NCI-H510A (cell line): Measurements from ENCODE around the gene STX3.
"Not testable (repeated sequence)": the region's sequence is repeated elsewhere in the genome, so short reads cannot be mapped to it uniquely, and the experiment has no call there.

Source experiments
- DNase-seq: peaks from one replicate; lab custom pipeline; 2025; lab: John Stamatoyannopoulos, UW

Gene STX3

DNA sequence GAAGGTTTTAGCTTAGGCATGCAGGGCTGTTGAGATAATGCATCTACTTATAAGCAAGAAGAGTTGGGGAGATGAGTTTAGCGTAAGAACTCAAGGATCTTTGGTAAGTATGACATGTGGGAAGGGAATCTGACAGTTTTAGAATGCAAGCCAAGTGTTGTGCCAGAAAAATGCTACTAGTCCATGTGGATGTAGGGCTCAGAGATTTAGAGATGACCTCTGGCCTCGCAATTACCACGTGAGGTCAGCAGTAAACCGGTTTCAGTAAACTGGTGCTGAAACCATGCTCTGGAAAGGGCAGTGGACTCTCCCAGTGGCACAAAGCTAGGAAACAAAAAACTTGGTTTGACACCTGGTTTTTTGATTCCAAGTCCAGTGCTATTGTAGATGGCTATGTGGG lies 36.5 kb downstream of the STX3 start:
- DNase-seq: no peak

GRCh38 chr11:59792507-59792906 lies 37.3 kb downstream of the STX3 start:
- no peak for DNase-seq

DNA sequence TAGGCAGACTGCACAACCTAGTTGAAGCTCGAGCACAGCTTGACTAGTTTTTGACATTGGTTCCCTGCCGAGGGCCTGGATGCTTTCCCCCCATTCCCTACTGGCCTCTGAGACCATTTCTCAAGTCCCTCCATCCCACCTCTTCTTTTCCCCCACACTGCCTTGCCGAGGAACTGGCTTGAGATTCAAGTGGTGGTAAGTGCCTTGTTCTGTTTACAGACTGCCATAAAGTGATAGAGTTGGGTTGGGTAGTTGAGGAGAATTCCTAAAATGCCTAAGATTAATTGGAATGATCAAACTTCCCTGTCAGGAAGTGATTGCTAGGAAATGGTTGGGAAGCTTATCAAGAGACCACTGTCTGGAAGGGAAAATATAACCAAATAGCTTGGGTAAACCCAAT lies 39.2 kb downstream of the STX3 start:
- DNase-seq: no peak

- no peak for DNase-seq
These were observed 45.3 kb downstream of the STX3 start for GRCh38 chr11:59800390-59801025.

- DNase-seq: no peak
These were observed 46.1 kb downstream of the STX3 start for GRCh38 chr11:59801160-59801706.

DNA sequence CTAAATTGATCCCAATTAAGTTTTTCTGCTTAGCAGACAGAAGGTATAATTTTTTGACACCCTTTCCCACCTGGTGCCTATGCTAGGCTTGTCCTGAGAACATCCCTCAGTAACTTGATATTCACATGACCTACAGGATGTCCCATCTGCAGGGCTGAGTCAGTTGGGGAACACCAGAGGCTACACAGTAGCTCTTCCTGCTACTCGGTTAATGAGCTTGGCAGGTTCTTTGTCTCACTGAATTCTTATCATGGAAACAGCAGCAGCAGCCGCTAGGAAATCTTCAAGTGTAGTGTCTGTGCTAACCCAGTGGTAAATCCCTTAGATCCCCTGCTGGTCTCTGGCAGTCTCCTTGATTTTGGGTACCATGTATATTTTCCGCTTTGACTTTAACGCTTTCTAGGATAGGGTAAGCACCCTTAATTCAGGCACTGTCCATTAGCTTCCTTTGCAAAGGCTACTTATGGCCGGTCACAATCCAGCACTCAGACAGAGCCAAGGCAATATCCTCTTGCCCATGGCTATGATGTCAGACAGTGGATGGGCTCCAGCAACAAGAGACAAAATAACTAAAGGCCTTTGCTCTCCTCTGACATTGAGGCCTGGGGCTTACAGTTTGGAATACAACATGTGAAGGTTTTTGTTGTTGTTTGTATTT lies 46.9 kb downstream of the STX3 start:
- DNase-seq: no peak

DNA sequence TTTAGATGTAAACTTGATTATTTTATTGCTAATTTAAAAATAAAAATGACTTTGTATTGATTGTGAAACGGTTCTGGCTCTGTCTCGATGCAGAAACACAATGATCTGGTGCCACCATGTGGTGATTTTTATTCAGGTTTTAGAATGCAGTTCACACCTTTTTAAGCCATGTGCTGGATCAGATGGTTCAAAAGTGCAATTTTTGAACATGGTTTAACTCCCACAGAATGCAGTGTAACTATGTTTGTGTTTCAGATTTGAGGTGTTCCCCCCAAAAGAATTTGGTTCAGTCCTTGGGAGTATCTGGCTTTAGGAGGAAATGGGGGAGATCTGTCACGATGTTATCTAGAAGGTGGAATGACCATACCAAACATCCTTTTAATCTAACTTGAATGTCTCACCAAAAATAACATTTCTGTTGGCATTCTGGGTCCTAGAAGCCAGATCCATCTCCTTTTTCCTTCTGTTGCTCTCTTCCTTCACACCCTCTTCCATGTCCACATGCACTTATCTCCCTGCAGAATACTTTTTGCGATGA lies 47.5 kb downstream of the STX3 start:
- DNase-seq: no peak

GRCh38 chr11:59804061-59804460 lies 48.9 kb downstream of the STX3 start:
- no peak for DNase-seq

DNA sequence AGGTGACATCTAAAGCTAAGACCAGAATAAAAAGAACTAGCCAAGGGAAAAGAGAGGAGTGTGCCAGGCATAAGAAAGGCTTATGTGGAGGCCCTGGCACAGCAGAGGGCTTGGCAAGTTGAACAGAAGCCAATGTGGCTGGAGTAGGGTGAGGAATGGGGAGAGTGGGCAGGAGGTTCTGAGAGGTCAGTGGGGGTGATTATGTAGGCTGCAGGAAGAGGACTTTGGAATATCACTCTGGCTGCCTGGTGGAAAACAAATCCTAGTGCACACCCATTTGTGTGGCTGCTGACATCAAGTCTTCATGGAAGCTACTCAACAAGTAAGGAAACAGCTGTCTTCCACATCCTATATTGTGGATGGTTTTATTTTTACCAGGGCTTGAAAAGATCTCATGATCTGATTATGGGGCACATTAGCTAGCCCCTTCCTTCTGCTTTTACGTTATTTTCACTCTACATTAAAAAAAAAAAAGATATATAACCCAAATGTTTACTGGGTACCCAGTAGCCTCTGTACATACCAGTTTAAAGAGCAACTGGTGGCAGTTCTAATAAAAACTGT lies 52.0 kb downstream of the STX3 start:
- no peak for DNase-seq

DNA sequence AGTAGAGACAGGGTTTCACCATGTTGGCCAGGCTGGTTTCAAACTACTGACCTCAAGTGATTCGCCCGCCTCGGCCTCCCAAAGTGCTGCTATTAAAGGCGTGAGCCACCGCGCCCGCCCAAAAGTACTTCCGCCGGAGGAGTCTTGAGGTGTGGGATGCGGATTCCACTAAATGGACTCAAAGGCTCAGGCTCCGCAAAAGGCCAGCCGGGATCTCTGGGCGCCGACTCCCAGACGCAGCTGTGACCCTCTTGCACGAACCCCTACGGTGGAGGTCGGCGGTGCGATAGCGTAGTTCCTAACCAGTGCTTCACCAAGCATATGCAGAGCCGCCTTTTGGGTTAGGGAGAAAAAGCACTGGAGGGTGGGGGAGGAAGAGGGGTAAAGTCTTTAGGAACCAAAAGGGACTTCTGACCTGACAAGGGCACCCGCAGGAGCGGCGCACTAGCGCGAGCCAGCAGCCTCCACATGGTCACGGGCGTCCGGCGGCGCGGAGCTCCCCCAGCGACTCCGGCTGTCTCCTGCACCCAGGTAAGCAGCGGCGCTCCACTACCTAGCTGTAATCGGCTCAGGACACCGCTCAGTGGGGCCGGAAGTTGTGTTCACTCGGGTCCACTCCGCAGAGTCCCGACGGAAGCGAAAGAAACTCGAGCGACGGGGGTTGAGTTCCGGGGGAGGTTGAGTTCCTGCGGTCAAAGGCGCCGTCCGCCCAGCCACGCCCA lies 55.2 kb downstream of the STX3 start, which contains the start of gene MRPL16:
Gene MRPL16, minus strand, starts transcription at position 590 of the 722 bp plus-strand sequence. Its CDS starts 120 bp downstream, at position 470.
- peak; percentile 92 for DNase-seq

- DNase-seq: no peak
These were observed 55.7 kb downstream of the STX3 start for GRCh38 chr11:59810911-59811259.

GRCh38 chr11:59812220-59812619 lies 57.0 kb downstream of the STX3 start:
- no peak for DNase-seq

DNA sequence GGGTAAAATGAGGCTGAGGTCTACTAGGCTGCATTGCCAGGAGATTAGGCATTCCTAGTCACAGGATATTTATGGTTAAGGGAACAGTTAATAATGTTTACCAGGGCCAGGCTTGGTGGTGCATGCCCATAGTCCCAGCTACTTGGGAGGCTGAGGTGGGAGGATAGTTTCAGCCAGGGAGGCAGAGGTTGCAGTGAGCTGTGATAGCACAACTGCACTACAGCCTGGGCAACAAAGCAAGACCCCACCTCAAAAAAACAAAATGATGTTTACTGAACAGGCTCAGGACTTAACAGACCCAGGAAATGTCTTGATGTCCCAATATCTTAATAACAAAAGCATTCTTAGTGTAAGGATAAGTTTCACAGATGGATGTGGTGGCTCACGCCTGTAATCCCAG lies 58.2 kb downstream of the STX3 start:
- no peak for DNase-seq

DNA sequence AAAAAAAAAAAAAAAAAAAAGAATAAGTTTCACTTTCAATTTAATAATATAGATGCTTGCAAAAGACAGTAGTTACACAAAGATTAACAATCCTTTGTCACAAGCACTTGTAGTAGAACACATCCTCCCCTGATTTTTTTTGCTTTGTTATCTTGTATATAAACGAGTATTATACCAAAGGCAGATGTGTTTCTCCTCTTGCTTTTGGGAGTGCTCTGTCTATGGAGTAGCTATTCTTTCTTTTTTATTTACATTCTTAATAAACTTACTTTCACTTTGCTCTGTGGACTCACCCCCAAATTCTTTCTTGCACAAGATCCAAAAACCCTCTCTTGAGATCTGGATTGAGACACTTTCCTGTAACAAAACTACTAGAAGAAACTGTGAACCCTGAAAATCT lies 58.8 kb downstream of the STX3 start:
- DNase-seq: no peak

DNA sequence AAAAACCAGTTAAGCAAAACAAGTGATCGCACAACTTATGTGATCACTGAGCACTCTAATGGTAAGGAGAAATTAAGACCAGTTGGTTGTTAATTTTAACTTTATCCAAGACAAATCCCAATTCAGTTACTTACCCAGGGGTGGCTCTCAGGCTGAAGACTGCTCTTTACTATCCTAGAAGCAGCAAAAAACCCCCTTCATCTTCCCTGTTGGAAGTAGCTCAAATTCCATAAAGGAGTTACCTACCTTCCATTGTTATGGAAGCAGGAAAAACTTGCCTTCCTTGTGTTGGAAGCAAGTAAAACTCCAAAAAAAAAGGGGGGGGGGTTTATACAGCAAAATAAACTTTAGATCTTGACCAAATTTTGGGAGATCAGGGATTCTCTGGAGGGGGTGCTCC lies 60.6 kb downstream of the STX3 start:
- no peak for DNase-seq

DNA sequence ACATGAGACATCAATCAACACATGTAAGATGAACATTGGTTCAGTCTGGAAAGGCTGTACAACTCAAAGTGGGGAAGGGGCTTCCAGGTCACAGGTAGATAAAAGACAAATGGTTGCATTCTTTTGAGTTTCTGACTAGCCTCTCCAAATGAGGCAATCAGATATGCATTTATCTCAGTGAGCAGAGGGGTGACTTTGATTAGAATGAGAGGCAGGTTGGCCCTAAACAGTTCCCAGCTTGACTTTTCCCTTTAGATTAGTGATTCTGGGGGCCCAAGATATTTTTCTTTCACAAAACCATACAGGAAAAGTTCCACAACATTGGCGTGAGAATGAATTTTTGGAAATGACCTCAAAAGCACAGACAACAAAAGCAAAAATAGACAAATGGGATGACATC lies 61.3 kb downstream of the STX3 start:
- not testable (repeated sequence) for DNase-seq

DNA sequence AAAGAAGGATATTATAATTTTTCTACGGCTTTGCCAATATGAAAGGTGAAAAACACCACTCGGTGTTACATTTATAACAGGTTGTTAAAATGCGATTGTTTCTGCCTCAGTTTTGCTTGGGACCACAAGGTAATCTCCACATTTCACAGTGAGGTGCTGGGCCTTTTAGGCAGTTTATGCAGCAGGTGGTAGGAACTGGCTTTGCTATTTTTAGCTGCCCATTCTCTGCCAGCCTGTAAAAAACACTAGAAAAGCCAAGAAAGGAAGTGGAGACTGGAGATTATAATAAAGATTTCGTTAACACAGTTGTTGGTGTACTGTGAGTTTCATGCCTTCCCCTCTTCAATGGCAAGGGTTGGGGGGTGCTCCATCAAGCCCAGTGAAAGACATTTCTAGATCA lies 63.4 kb downstream of the STX3 start:
- no peak for DNase-seq

- peak; percentile 11 for DNase-seq
These were observed 67.9 kb downstream of the STX3 start for GRCh38 chr11:59822989-59823566.

DNA sequence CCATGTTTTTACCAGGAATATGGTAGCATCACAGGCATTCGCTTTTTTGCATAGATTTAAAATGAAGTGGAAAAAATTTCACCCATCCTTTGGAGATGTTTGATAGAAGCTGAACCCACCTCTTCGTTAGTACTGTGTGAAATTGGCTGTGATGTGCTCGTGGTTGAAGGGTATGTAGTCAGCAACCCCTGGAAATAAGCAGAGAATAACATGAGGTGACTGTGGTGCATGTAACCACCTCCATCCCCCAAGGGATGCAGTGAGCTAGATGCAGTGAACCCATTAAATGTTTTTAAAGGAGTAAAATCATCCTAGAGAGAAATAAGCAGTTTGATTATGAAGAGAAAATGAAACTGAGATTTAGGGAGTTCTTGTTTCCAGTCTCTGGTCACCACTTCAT lies 74.2 kb downstream of the STX3 start:
- DNase-seq: no peak

GRCh38 chr11:59833602-59834001 lies 78.4 kb downstream of the STX3 start:
- no peak for DNase-seq

DNA sequence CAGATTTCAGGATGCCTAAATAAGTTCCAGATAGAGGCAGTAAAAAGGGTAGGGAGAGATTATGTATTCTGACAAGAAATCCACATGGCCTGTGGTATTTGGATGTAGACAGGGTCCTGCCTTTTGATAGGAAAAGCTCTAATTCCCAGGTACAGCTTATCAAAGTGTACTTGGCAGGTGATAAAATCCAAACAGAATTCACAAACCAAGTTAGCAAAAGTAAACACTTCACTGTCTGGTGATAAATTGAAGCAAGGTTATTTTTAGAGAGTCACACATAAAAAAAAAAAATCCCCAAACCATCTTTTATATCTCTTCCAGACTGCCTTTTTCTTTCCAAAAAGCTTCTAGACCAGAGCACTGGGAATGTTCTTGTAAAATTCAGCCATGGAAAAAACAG lies 84.4 kb downstream of the STX3 start:
- DNase-seq: no peak

GRCh38 chr11:59841514-59841913 lies 86.3 kb downstream of the STX3 start:
- DNase-seq: no peak
